Liver (tissue), 9 donors: ENCODE measurements around the gene KRTAP10-9. TPM values are rescaled to one million over a fixed set of nuclear protein-coding genes. Genes with fewer than 3 reads are reported as not detected.

Source experiments
- DNase-seq: peaks from one replicate; pipeline ENCODE4 v3.0.0-alpha.2; 2017; ENCODE audit warnings: low spot score
- H3K27ac ChIP-seq, 2 donors: one replicate each; pipeline ENCODE4 v1.7.0; 2013; ENCODE audit warnings: inconsistent platforms in 2 of 2, low read length in 2 of 2, control low read depth in 1 of 2, low read depth in 1 of 2, mild to moderate bottlenecking in 1 of 2
- H3K27me3 ChIP-seq, 4 donors: one replicate each; pipeline versions ENCODE4 v1.6.1 to v1.7.0; 2013; ENCODE audit warnings: low read length in 3 of 4, inconsistent platforms in 1 of 4, mild to moderate bottlenecking in 1 of 4, moderate library complexity in 1 of 4; ENCODE audit not compliant: control insufficient read depth in 4 of 4, insufficient read depth in 4 of 4
- H3K36me3 ChIP-seq, 4 donors: one replicate each; pipeline versions ENCODE4 v1.6.1 to v1.7.0; 2013; ENCODE audit warnings: low read length in 3 of 4, mild to moderate bottlenecking in 3 of 4, low read depth in 1 of 4, moderate library complexity in 1 of 4; ENCODE audit not compliant: control insufficient read depth in 4 of 4, insufficient read depth in 3 of 4
- H3K4me1 ChIP-seq, 4 donors: one replicate each; pipeline versions ENCODE4 v1.6.1 to v1.7.0; 2013; ENCODE audit warnings: low read length in 3 of 4, mild to moderate bottlenecking in 3 of 4, moderate library complexity in 1 of 4; ENCODE audit not compliant: control insufficient read depth in 4 of 4, insufficient read depth in 4 of 4
- H3K4me3 ChIP-seq, 3 donors: one replicate each; pipeline versions ENCODE4 v1.6.1 to v1.7.0; 2013; ENCODE audit warnings: low read length in 3 of 3, control low read depth in 1 of 3, low read depth in 1 of 3, mild to moderate bottlenecking in 1 of 3
- H3K9ac ChIP-seq, 2 donors: one replicate each; pipeline ENCODE4 v1.7.0; 2013; ENCODE audit warnings: low read length in 2 of 2, mild to moderate bottlenecking in 2 of 2, moderate library complexity in 2 of 2, control low read depth in 1 of 2, low read depth in 1 of 2
- H3K9me3 ChIP-seq, 4 donors: one replicate each; pipeline versions ENCODE4 v1.6.1 to v1.7.0; 2013; ENCODE audit warnings: low read length in 3 of 4; ENCODE audit not compliant: control insufficient read depth in 4 of 4
- CTCF ChIP-seq: fragments of 150-350 bp; IDR thresholded peaks from 2 replicates; pipeline ENCODE4 v1.5.1; 2017; ENCODE audit warnings: improper control_type of control experiment, low read depth, low read length; ENCODE audit not compliant: missing input control
- EGR1 ChIP-seq, 2 donors: IDR thresholded peaks; 2 replicates each; pipeline ENCODE4 v1.6.1; 2016 to 2018; ENCODE audit warnings: antibody characterized with exemption in 2 of 2, low read depth in 2 of 2
- FOXA1 ChIP-seq: IDR thresholded peaks from 2 replicates; pipeline ENCODE4 v1.6.1; 2016; ENCODE audit warnings: antibody characterized with exemption
- FOXA2 ChIP-seq: IDR thresholded peaks from 2 replicates; pipeline ENCODE4 v1.6.1; 2016; ENCODE audit warnings: antibody characterized with exemption
- GABPA ChIP-seq, 2 donors: IDR thresholded peaks in 1 of 2; conservative IDR thresholded peaks in 1 of 2; 2 replicates each; pipeline ENCODE4 v1.6.1; 2016; ENCODE audit warnings: antibody characterized with exemption in 2 of 2, mild to moderate bottlenecking in 1 of 2, moderate library complexity in 1 of 2
- HNF4A ChIP-seq, 2 donors: conservative IDR thresholded peaks; 2 replicates each; pipeline ENCODE4 v1.6.1; 2016; ENCODE audit warnings: antibody characterized with exemption in 2 of 2, mild to moderate bottlenecking in 2 of 2
- HNF4G ChIP-seq: IDR thresholded peaks from 2 replicates; pipeline ENCODE4 v1.6.1; 2016; ENCODE audit warnings: antibody characterized with exemption
- JUND ChIP-seq, 2 donors: IDR thresholded peaks; 2 replicates each; pipeline ENCODE4 v1.6.1; 2016; ENCODE audit warnings: antibody characterized with exemption in 2 of 2
- MAX ChIP-seq: IDR thresholded peaks from 2 replicates; pipeline ENCODE4 v1.6.1; 2016; ENCODE audit warnings: antibody characterized with exemption
- NR2F2 ChIP-seq: IDR thresholded peaks from 2 replicates; pipeline ENCODE4 v1.6.1; 2016; ENCODE audit warnings: antibody characterized with exemption
- RAD21 ChIP-seq, 2 donors: IDR thresholded peaks; 2 replicates each; pipeline ENCODE4 v1.6.1; 2016; ENCODE audit warnings: antibody characterized with exemption in 2 of 2, mild to moderate bottlenecking in 2 of 2
- REST ChIP-seq: IDR thresholded peaks from 2 replicates; pipeline ENCODE4 v1.6.1; 2016; ENCODE audit warnings: antibody characterized with exemption, mild to moderate bottlenecking
- RXRA ChIP-seq, 2 donors: IDR thresholded peaks; 2 replicates each; pipeline ENCODE4 v1.6.1; 2017 to 2018; ENCODE audit warnings: antibody characterized with exemption in 2 of 2, mild to moderate bottlenecking in 1 of 2
- SP1 ChIP-seq: IDR thresholded peaks from 2 replicates; pipeline ENCODE4 v1.6.1; 2018; ENCODE audit warnings: antibody characterized with exemption, mild to moderate bottlenecking
- TAF1 ChIP-seq: conservative IDR thresholded peaks from 2 replicates; pipeline ENCODE4 v1.6.1; 2016; ENCODE audit warnings: antibody characterized with exemption, mild to moderate bottlenecking
- YY1 ChIP-seq: IDR thresholded peaks from 2 replicates; pipeline ENCODE4 v1.6.1; 2016; ENCODE audit warnings: antibody characterized with exemption, mild to moderate bottlenecking
- ZBTB33 ChIP-seq: IDR thresholded peaks from 2 replicates; pipeline ENCODE4 v1.6.1; 2016; ENCODE audit warnings: antibody characterized with exemption
- WGBS: extraction: QIAGEN DNeasy Blood & Tissue Kit; methylation state at CpG from one replicate; pipeline ENCODE4 v1.1.7; 2013; 5-methylcytosine and 5-hydroxymethylcytosine counted together
- polyA plus RNA-seq, 2 donors: library from polyadenylated mRNA; stranded (reverse) in 1 of 2; unstranded in 1 of 2; fragments of 200-250 nt in 1 of 2; fragments of >200 nt in 1 of 2; fragmentation: Nextera tagmentation in 1 of 2; extraction: Ambion mirVana in 1 of 2; gene quantifications; one replicate each; pipeline versions ENCODE4 v1.2.1 to v1.2.3, GENCODE V29; 2013 to 2015
- total RNA-seq, 2 donors: library from RNA; depleted of rRNA; stranded (reverse); fragments of >200 nt; gene quantifications; one replicate each; pipeline ENCODE4 v1.2.3, GENCODE V29; 2014
- donor health status: healthy.
- donor health status: healthy.
- donor health status: healthy.
- donor health status: healthy.
- donor health status: healthy.

The KRTAP10-9 gene
- total and polyA plus RNA-seq, 4 donors = not detected

GRCh38 chr21:44619886-44620285, 7.0 kb upstream of the KRTAP10-9 start:
- H3K9me3 ChIP-seq = peaks cover 0 to 8% (median 2%) of the 10 kb centered on the region in 4 donors
- no peaks in the 10 kb centered on the region for H3K27me3 ChIP-seq
- no peak for DNase-seq
- no peaks in the 10 kb centered on the region for H3K36me3 ChIP-seq
- H3K4me3 ChIP-seq = no peak overlapping the region
- no peaks in the 10 kb centered on the region for H3K4me1 ChIP-seq
- H3K9ac ChIP-seq = no peak overlapping the region
- no peak for TF ChIP-seq NR2F2
- no peak for TF ChIP-seq RAD21 (IDR thresholded peaks at IDR 0.05)
- no peak for TF ChIP-seq CTCF
- TF ChIP-seq FOXA2 = no peak
- TF ChIP-seq HNF4G = no peak
- no peak for TF ChIP-seq GABPA (IDR thresholded peaks at IDR 0.05 in 1 of 2, conservative IDR thresholded peaks at IDR 0.05 in 1 of 2)
- no peak for TF ChIP-seq YY1
- no peak for TF ChIP-seq SP1
- no peak for TF ChIP-seq ZBTB33
- TF ChIP-seq RXRA (IDR thresholded peaks at IDR 0.05) = no peak
- no peak for TF ChIP-seq EGR1 (IDR thresholded peaks at IDR 0.05; ENCODE audit: low read depth in 2 of 2)
- no peak for TF ChIP-seq HNF4A (conservative IDR thresholded peaks at IDR 0.05)
- no peak for TF ChIP-seq FOXA1
- TF ChIP-seq REST = no peak
- no peak for TF ChIP-seq MAX
- H3K27ac ChIP-seq = no peak overlapping the region
- WGBS = 85% methylated on average over 6 of the region's 6 CpGs

GRCh38 chr21:44623575-44623974, 3.3 kb upstream of the KRTAP10-9 start:
- no peak overlapping the region for H3K27ac ChIP-seq
- H3K4me1 ChIP-seq = no peaks in the 10 kb centered on the region
- no peak overlapping the region for H3K4me3 ChIP-seq
- H3K9me3 ChIP-seq = peaks cover 0 to 8% (median 2%) of the 10 kb centered on the region in 4 donors
- no peaks in the 10 kb centered on the region for H3K27me3 ChIP-seq
- TF ChIP-seq YY1 (no peak), TAF1 (no peak), ZBTB33 (no peak), FOXA2 (no peak), HNF4G (no peak), RAD21 (IDR thresholded peaks at IDR 0.05) (no peak), RXRA (IDR thresholded peaks at IDR 0.05) (no peak), SP1 (no peak), JUND (IDR thresholded peaks at IDR 0.05) (no peak)
- H3K9ac ChIP-seq = no peak overlapping the region
- no peaks in the 10 kb centered on the region for H3K36me3 ChIP-seq
- DNase-seq = no peak
